Left kidney (tissue), 2 donors: ENCODE measurements around the gene NCBP1. TPM values are rescaled to one million over a fixed set of nuclear protein-coding genes. Genes with fewer than 3 reads are reported as not detected.

Source experiments
- DNase-seq: peaks from one replicate; pipeline ENCODE4 v3.0.0-alpha.2; 2013
- polyA plus RNA-seq: library from polyadenylated mRNA; unstranded; fragments of 120-200 nt; gene quantifications from one replicate; pipeline ENCODE4 v1.2.1, GENCODE V29; 2013; ENCODE audit not compliant: insufficient read length

The NCBP1 gene
- polyA plus RNA-seq, 1 donor, result 61.0 TPM

GRCh38 chr9:97710356-97711222 lies 77.0 kb downstream of the NCBP1 start:
- DNase-seq, result peak; percentile 67

- DNase-seq, result no peak
Observed at GRCh38 chr9:97711223-97711626, 77.6 kb downstream of the NCBP1 start.

GRCh38 chr9:97714435-97714834 lies 80.8 kb downstream of the NCBP1 start:
- DNase-seq, result no peak

GRCh38 chr9:97717866-97718265 lies 84.2 kb downstream of the NCBP1 start:
- DNase-seq, result no peak

- no peak for DNase-seq
Observed at GRCh38 chr9:97721396-97721795, 87.8 kb downstream of the NCBP1 start.

- no peak for DNase-seq
Observed at GRCh38 chr9:97722331-97722730, 88.7 kb downstream of the NCBP1 start.

Other genes starting within 250 kb of the NCBP1 start
- 8.8 TPM for gene TDRD7, start 221.7 kb upstream of the NCBP1 start, polyA plus RNA-seq
- gene TMOD1, start 132.2 kb upstream of the NCBP1 start, polyA plus RNA-seq, result 1.7 TPM
- gene TSTD2, start 453 bp upstream of the NCBP1 start, polyA plus RNA-seq, result 46.8 TPM
- 46.7 TPM for gene XPA, start 63.5 kb downstream of the NCBP1 start, polyA plus RNA-seq
- not detected for gene FOXE1, start 219.4 kb downstream of the NCBP1 start, polyA plus RNA-seq